GM12878 (cell line): Measurements from ENCODE around the gene TP73.

Experiments
- ESRRA ChIP-seq: IDR thresholded peaks from 2 replicates; pipeline ENCODE4 v1.6.1; 2012; ENCODE audit warnings: mild to moderate bottlenecking, low read length, improper control_type of control experiment
- ETV6 ChIP-seq, 2 experiments: fragments of 450-650 bp in 1 of 2; IDR thresholded peaks in 1 of 2; conservative IDR thresholded peaks in 1 of 2; 2 replicates each; pipeline ENCODE4 v1.6.1; 2014; ENCODE audit warnings: antibody characterized with exemption in 1 of 2, borderline replicate concordance in 1 of 2, low read depth in 1 of 2, mild to moderate bottlenecking in 1 of 2, moderate library complexity in 1 of 2
- POLR2AphosphoS5 ChIP-seq: IDR thresholded peaks from 2 replicates; pipeline ENCODE4 v1.6.1; 2011; ENCODE audit warnings: mild to moderate bottlenecking, low read length, inconsistent platforms

- TF ChIP-seq ETV6 (conservative IDR thresholded peaks at IDR 0.05 in 1 of 2, IDR thresholded peaks at IDR 0.05 in 1 of 2; ENCODE audit: borderline replicate concordance in 1 of 2, low read depth in 1 of 2) (no peak), ESRRA (no peak), POLR2AphosphoS5 (no peak)
Observed at GRCh38 chr1:3778590-3779264, 126.4 kb downstream of the TP73 start.
